Epithelial cell of esophagus (primary cell): ENCODE results near the gene DARS1.

Experiments used
- DNase-seq: peaks from one replicate; pipeline ENCODE4 v3.0.0; 2010; ENCODE audit warnings: low read depth
- H3K4me3 ChIP-seq: 2 replicates; pipeline ENCODE4 v1.5.1; 2011; ENCODE audit warnings: mild to moderate bottlenecking, low read length, control low read depth
- CTCF ChIP-seq: IDR thresholded peaks from 2 replicates; pipeline ENCODE4 v1.5.1; 2011; ENCODE audit warnings: low read depth, mild to moderate bottlenecking, low read length, control low read depth, inconsistent platforms; ENCODE audit not compliant: insufficient read depth; ENCODE audit errors: missing control alignments

DARS1 gene

GRCh38 chr2:135913727-135914365 is 71.6 kb downstream of the DARS1 start:
- peak; percentile 49 for DNase-seq
- TF ChIP-seq CTCF: peak; percentile 62

DNA sequence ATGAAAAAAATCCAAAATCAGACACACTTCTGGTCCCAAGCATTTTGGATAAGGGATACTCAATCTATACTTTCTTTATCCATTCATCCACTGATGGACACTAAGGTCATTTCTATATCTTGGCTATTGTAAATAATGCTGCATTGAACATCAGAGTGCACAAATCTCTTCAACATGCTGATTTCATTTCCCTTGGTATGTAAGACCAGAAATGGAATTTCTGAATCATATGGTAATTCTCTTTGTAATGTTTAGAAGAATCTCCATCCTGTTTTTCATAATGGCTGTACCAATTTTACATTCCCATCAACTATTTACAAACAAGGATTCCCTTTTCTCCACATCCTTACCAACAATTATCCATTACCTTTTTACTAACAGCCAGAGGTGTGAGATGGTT is 75.5 kb downstream of the DARS1 start:
- no peak for TF ChIP-seq CTCF
- no peak overlapping the region for H3K4me3 ChIP-seq
- no peak for DNase-seq

More at GRCh38 chr2:135913727-135914365, 71.6 kb downstream of the DARS1 start:
- no peak overlapping the region for H3K4me3 ChIP-seq

DNA sequence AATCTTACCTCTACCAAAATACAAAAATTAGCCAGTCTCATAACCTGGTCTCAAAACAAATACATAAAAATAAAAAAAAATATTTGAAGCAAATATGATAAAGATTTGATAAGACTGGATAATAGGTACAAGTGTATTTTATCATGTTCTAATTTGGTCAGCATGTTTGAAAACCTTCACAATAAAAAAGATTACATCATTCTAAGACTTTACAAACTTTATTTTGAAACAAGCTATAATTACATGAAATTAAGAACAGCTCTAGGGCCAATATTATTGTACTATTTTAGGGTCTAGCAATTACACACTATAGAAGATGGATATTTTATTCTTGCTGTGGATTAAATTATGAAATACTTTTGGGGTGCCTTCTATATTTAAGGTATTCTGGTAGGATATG is 79.7 kb downstream of the DARS1 start:
- no peak for DNase-seq
- no peak overlapping the region for H3K4me3 ChIP-seq
- TF ChIP-seq CTCF: no peak

DNA sequence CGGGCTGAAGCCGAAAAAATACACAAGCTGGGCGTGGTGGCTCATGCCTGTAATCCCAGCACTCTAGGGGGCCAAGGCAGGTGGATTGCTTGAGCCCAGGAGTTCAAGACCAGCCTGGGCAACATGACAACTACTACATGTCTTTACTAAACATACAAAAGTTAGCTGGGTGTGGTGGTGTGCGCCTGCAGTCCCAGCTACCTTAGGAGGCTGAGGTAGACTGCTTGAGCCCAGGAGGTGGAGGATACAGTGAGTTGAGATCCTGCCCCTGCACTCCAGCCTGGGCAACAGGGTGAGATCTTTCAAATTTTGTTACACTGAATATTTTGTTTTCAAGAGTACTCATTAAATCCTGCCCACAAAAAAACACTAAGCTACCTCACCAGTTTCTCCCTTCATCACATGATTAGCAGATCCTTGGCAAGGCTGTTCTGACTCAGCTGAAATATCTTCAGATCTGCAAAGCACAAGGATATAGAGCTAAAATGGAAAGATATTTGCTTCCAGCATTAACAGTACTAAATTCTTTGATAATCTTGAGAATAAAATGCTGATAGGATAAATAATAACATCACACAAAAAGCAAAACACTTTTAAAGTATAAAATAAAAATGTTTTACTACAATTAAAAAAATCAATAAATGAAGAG is 81.0 kb downstream of the DARS1 start:
- DNase-seq: peak; percentile 39
- no peak for TF ChIP-seq CTCF
- no peak overlapping the region for H3K4me3 ChIP-seq

- TF ChIP-seq CTCF: no peak
- H3K4me3 ChIP-seq: no peak overlapping the region
- no peak for DNase-seq
Measured at GRCh38 chr2:135903650-135904049, 81.8 kb downstream of the DARS1 start.

- no peak for TF ChIP-seq CTCF
- H3K4me3 ChIP-seq: no peak overlapping the region
- DNase-seq: no peak
Measured at GRCh38 chr2:135899567-135899966, 85.9 kb downstream of the DARS1 start.
